Astrocyte (in vitro differentiated cells and primary cell): ENCODE measurements around the gene YBX1. TPM values are rescaled to one million over a fixed set of nuclear protein-coding genes. Genes with fewer than 3 reads are reported as not detected.
A peak's percentile ranks its signal among the peaks of the same experiment; 100 is the strongest.

Source experiments
- DNase-seq: peaks from one replicate; pipeline ENCODE4 v3.0.0-alpha.2; 2010; ENCODE audit warnings: low read depth
- FAIRE-seq: peaks from 2 replicates; lab custom pipeline; 2011; peaks lifted over from hg19 to GRCh38; lab: Jason Lieb, UNC
- H2AFZ ChIP-seq: 2 replicates; pipeline ENCODE4 v1.6.0; 2012; ENCODE audit warnings: low read depth, low read length, inconsistent platforms
- H3K27ac ChIP-seq: 2 replicates; pipeline ENCODE4 v1.5.1; 2011; ENCODE audit warnings: low read depth, low read length, inconsistent platforms
- H3K27me3 ChIP-seq: 2 replicates; pipeline ENCODE4 v1.6.0; 2011; ENCODE audit warnings: low read length, inconsistent platforms; ENCODE audit not compliant: insufficient read depth
- H3K36me3 ChIP-seq: 2 replicates; pipeline ENCODE4 v1.5.1; 2011; ENCODE audit warnings: low read length, inconsistent platforms; ENCODE audit not compliant: insufficient read depth
- H3K4me1 ChIP-seq: 2 replicates; pipeline ENCODE4 v1.5.1; 2011; ENCODE audit warnings: low read length, inconsistent platforms; ENCODE audit not compliant: insufficient read depth
- H3K4me2 ChIP-seq: 2 replicates; pipeline ENCODE4 v1.6.0; 2012; ENCODE audit warnings: low read length, inconsistent platforms
- H3K4me3 ChIP-seq: 2 replicates; pipeline ENCODE4 v1.5.1; 2011; ENCODE audit warnings: low read depth, mild to moderate bottlenecking, low read length, inconsistent platforms; ENCODE audit not compliant: insufficient read depth
- H3K79me2 ChIP-seq: 2 replicates; pipeline ENCODE4 v1.6.0; 2012; ENCODE audit warnings: mild to moderate bottlenecking, low read length, inconsistent platforms; ENCODE audit not compliant: insufficient read depth
- H3K9ac ChIP-seq: 2 replicates; pipeline ENCODE4 v1.6.0; 2012; ENCODE audit warnings: mild to moderate bottlenecking, low read length, inconsistent platforms
- H3K9me3 ChIP-seq: 2 replicates; pipeline ENCODE4 v1.5.1; 2012; ENCODE audit warnings: low read depth, mild to moderate bottlenecking, low read length, inconsistent platforms; ENCODE audit not compliant: insufficient read depth
- H4K20me1 ChIP-seq: 2 replicates; pipeline ENCODE4 v1.6.0; 2012; ENCODE audit warnings: low read length, inconsistent platforms; ENCODE audit not compliant: insufficient read depth
- H3K27ac Mint-ChIP-seq: one replicate; pipeline ENCODE4 v1.8.0; 2021; ENCODE audit warnings: mild to moderate bottlenecking, mixed read lengths; ENCODE audit not compliant: unreplicated experiment
- H3K27me3 Mint-ChIP-seq: one replicate; pipeline ENCODE4 v1.8.0; 2021; ENCODE audit warnings: low read depth, mixed read lengths; ENCODE audit not compliant: unreplicated experiment
- H3K36me3 Mint-ChIP-seq: one replicate; pipeline ENCODE4 v1.8.0; 2021; ENCODE audit warnings: low read depth, mixed read lengths; ENCODE audit not compliant: unreplicated experiment
- H3K4me1 Mint-ChIP-seq: one replicate; pipeline ENCODE4 v1.8.0; 2021; ENCODE audit warnings: low read depth, mixed read lengths; ENCODE audit not compliant: unreplicated experiment
- H3K4me3 Mint-ChIP-seq: one replicate; pipeline ENCODE4 v1.8.0; 2021; ENCODE audit warnings: mild to moderate bottlenecking, moderate library complexity, mixed read lengths; ENCODE audit not compliant: unreplicated experiment
- H3K9me3 Mint-ChIP-seq: one replicate; pipeline ENCODE4 v1.8.0; 2021; ENCODE audit warnings: mild to moderate bottlenecking, mixed read lengths; ENCODE audit not compliant: unreplicated experiment
- EZH2 ChIP-seq: IDR thresholded peaks from 2 replicates; pipeline ENCODE4 v1.6.1; 2012; ENCODE audit warnings: mild to moderate bottlenecking, low read length, inconsistent platforms; ENCODE audit not compliant: insufficient read depth
- total RNA-seq: library from RNA; stranded (reverse); gene quantifications from 2 replicates; pipeline ENCODE4 v1.2.1, GENCODE V29; 2021
- TF ChIP-seq, protein P1 (sequence below): IDR thresholded peaks from 2 replicates; pipeline ENCODE4 v1.5.1; 2011; ENCODE audit warnings: low read depth, mild to moderate bottlenecking, inconsistent platforms, low read length, moderate library complexity; ENCODE audit not compliant: insufficient read depth

The YBX1 gene
- total RNA-seq, 1 donor from 2014 or later: 872 TPM

DNA sequence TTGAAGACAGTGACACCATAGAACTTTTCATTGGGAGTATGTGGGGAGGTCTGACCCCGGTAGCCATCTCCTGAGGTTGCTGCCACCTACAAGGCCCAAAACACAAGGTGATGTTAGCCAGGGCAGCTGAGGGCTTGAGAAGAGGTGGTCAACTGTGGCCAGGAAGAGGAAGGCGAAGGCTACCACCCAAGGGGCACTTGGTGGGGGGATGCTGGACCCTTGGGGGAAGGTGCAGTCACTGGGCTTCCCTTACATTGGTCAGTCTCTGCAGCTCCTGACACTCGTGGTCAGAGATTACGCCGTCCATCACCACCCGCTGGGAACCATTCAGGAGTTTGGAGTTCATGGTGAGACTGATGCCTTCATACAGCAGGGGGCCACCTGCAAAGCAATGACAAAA, 70.1 kb downstream of the YBX1 start:
- H3K4me1 ChIP-seq: no peaks in the 10 kb centered on the region
- H3K27me3 ChIP-seq: no peaks in the 10 kb centered on the region
- H3K9ac ChIP-seq: no peak overlapping the region
- H3K79me2 ChIP-seq: no peaks in the 10 kb centered on the region
- peaks cover 2% of the 10 kb centered on the region for H3K9me3 Mint-ChIP-seq
- H3K27me3 Mint-ChIP-seq: no peaks in the 10 kb centered on the region
- TF ChIP-seq, protein P1, sequence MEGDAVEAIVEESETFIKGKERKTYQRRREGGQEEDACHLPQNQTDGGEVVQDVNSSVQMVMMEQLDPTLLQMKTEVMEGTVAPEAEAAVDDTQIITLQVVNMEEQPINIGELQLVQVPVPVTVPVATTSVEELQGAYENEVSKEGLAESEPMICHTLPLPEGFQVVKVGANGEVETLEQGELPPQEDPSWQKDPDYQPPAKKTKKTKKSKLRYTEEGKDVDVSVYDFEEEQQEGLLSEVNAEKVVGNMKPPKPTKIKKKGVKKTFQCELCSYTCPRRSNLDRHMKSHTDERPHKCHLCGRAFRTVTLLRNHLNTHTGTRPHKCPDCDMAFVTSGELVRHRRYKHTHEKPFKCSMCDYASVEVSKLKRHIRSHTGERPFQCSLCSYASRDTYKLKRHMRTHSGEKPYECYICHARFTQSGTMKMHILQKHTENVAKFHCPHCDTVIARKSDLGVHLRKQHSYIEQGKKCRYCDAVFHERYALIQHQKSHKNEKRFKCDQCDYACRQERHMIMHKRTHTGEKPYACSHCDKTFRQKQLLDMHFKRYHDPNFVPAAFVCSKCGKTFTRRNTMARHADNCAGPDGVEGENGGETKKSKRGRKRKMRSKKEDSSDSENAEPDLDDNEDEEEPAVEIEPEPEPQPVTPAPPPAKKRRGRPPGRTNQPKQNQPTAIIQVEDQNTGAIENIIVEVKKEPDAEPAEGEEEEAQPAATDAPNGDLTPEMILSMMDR: no peak
- no peak for TF ChIP-seq EZH2
- H3K9me3 ChIP-seq: no peaks in the 10 kb centered on the region
- H3K4me3 ChIP-seq: no peak overlapping the region
- peaks cover 68% of the 10 kb centered on the region for H3K36me3 Mint-ChIP-seq
- peaks cover 5% of the 10 kb centered on the region for H3K4me1 Mint-ChIP-seq
- H3K27ac Mint-ChIP-seq: no peak overlapping the region
- no peak for FAIRE-seq
- no peak for DNase-seq
- no peak overlapping the region for H3K4me3 Mint-ChIP-seq
- H3K4me2 ChIP-seq: no peak overlapping the region
- H2AFZ ChIP-seq: no peak overlapping the region
- peaks cover 69% of the 10 kb centered on the region for H3K36me3 ChIP-seq
- no peak overlapping the region for H3K27ac ChIP-seq
- H4K20me1 ChIP-seq: peaks cover 84% of the 10 kb centered on the region

DNA sequence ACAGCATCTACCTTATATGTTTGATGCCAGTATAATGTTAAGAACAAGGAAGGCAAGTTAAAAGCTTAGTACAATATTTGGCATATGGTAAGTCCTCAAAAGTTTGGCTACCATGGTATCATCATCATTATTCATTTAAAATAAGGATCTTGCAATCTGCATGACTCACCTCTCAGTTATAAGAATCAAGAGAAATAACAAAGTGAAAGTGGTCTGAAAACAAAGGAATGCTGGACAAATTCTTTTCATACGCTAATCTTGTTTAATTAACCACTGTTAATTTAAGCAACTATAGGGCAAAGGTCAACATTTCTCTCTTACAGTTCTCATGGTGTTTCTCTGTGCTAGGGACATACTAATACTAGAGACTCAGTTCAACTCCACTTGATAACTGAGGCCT, 70.9 kb downstream of the YBX1 start:
- Histone ChIP-seq H2AFZ (no peak overlapping the region), H4K20me1 (peaks cover 84% of the 10 kb centered on the region), H3K36me3 (peaks cover 73% of the 10 kb centered on the region), H3K27me3 (no peaks in the 10 kb centered on the region), H3K4me1 (no peaks in the 10 kb centered on the region), H3K4me2 (peak overlapping the region; percentile 40), H3K4me3 (no peak overlapping the region), H3K79me2 (no peaks in the 10 kb centered on the region), H3K9ac (no peak overlapping the region), H3K27ac (no peak overlapping the region), H3K9me3 (no peaks in the 10 kb centered on the region)
- H3K4me3 Mint-ChIP-seq: no peak overlapping the region
- peaks cover 5% of the 10 kb centered on the region for H3K4me1 Mint-ChIP-seq
- peaks cover 2% of the 10 kb centered on the region for H3K9me3 Mint-ChIP-seq
- H3K27me3 Mint-ChIP-seq: no peaks in the 10 kb centered on the region
- FAIRE-seq (no peak), DNase-seq (peak; percentile 58)
- peaks cover 70% of the 10 kb centered on the region for H3K36me3 Mint-ChIP-seq
- TF ChIP-seq, protein P1: no peak
- no peak for TF ChIP-seq EZH2
- no peak overlapping the region for H3K27ac Mint-ChIP-seq

Other genes starting within 250 kb of the YBX1 start
- gene ZMYND12, start 226.4 kb upstream of the YBX1 start, total RNA-seq: 0.23 TPM in 1 of 2 replicates, not detected in the other
- 23.4 and 26.8 TPM in 2 replicates for gene PPCS, start 225.9 kb upstream of the YBX1 start, total RNA-seq
- gene CCDC30, start 219.1 kb upstream of the YBX1 start, total RNA-seq: 2.2 and 2.5 TPM in 2 replicates
- 23.5 and 28.5 TPM in 2 replicates for gene PPIH, start 24.0 kb upstream of the YBX1 start, total RNA-seq
- gene CLDN19, start 57.8 kb downstream of the YBX1 start, total RNA-seq: 0.11 TPM in 1 of 2 replicates, not detected in the other
- 277 and 351 TPM in 2 replicates for gene P3H1, start 84.6 kb downstream of the YBX1 start, total RNA-seq
- gene C1orf50, start 84.8 kb downstream of the YBX1 start, total RNA-seq: 9.5 and 12.6 TPM in 2 replicates
- 0.07 and 0.09 TPM in 2 replicates for gene TMEM269, start 102.6 kb downstream of the YBX1 start, total RNA-seq
- 8.9 and 9.2 TPM in 2 replicates for gene ERMAP, start 134.7 kb downstream of the YBX1 start, total RNA-seq
- gene SVBP, start 135.0 kb downstream of the YBX1 start, total RNA-seq: 19.7 and 28.1 TPM in 2 replicates
- 5.8 and 6.3 TPM in 2 replicates for gene ZNF691, start 164.2 kb downstream of the YBX1 start, total RNA-seq